HG02981 (cell line): Measurements from ENCODE around the gene SHMT2.
A peak's percentile ranks its signal among the peaks of the same experiment; 100 is the strongest.

Experiments used
- ATAC-seq: cut with Tn5 transposase; IDR thresholded peaks from one replicate; pipeline ENCODE4 v1.9.1; 2021; ENCODE audit warnings: mild to moderate bottlenecking, moderate library complexity; ENCODE audit not compliant: unreplicated experiment

Gene SHMT2

GRCh38 chr12:57229634-57230380 is at the start of gene SHMT2:
TSS of gene SHMT2 (plus strand) at chr12:57229711. CDS start at chr12:57229779, 68 bp downstream.
- ATAC-seq = peak; percentile 48

GRCh38 chr12:57180321-57180989 is 49.1 kb upstream of the SHMT2 start:
- no peak for ATAC-seq

GRCh38 chr12:57181072-57181471 is 48.4 kb upstream of the SHMT2 start:
- ATAC-seq = no peak

- no peak for ATAC-seq
These were observed 47.9 kb upstream of the SHMT2 start for GRCh38 chr12:57181561-57182155.

- ATAC-seq = peak; percentile 85
These were observed 46.5 kb upstream of the SHMT2 start for GRCh38 chr12:57182918-57183575.

GRCh38 chr12:57183939-57184725 is 45.4 kb upstream of the SHMT2 start:
- ATAC-seq = no peak

- ATAC-seq = no peak
These were observed 44.1 kb upstream of the SHMT2 start for GRCh38 chr12:57185403-57185802.

GRCh38 chr12:57185906-57186508 is 43.5 kb upstream of the SHMT2 start:
- ATAC-seq = no peak

- ATAC-seq = no peak
These were observed 42.1 kb upstream of the SHMT2 start for GRCh38 chr12:57187222-57188089.

- no peak for ATAC-seq
These were observed 41.5 kb upstream of the SHMT2 start for GRCh38 chr12:57188090-57188425.

- ATAC-seq = no peak
These were observed 39.5 kb upstream of the SHMT2 start for GRCh38 chr12:57190037-57190436.

GRCh38 chr12:57190821-57191220 is 38.7 kb upstream of the SHMT2 start:
- no peak for ATAC-seq

- ATAC-seq = no peak
These were observed 38.1 kb upstream of the SHMT2 start for GRCh38 chr12:57191410-57191809.

- ATAC-seq = no peak
These were observed 36.6 kb upstream of the SHMT2 start for GRCh38 chr12:57192920-57193319.

- no peak for ATAC-seq
These were observed 35.7 kb upstream of the SHMT2 start for GRCh38 chr12:57193706-57194245.

- no peak for ATAC-seq
These were observed 35.3 kb upstream of the SHMT2 start for GRCh38 chr12:57194253-57194652.

GRCh38 chr12:57195186-57195585 is 34.3 kb upstream of the SHMT2 start:
- ATAC-seq = no peak

- ATAC-seq = no peak
These were observed 33.7 kb upstream of the SHMT2 start for GRCh38 chr12:57195611-57196371.
